GM12892 (cell line): ENCODE measurements around the gene IRGQ.
"Not testable (repeated sequence)": the region's sequence is repeated elsewhere in the genome, so short reads cannot be mapped to it uniquely, and the experiment has no call there.

Experiments used
- DNase-seq: peaks from one replicate; pipeline ENCODE4 v3.0.0; 2011; ENCODE audit not compliant: insufficient read length
- FAIRE-seq: peaks from 2 replicates; lab custom pipeline; 2011; peaks lifted over from hg19 to GRCh38; lab: Jason Lieb, UNC
- POLR2A ChIP-seq: IDR thresholded peaks from 2 replicates; pipeline ENCODE4 v1.6.1; 2011; ENCODE audit warnings: low read depth, low read length, control low read depth
- POLR2AphosphoS5 ChIP-seq: IDR thresholded peaks from 2 replicates; pipeline ENCODE4 v1.6.1; 2011; ENCODE audit warnings: low read depth, low read length, control low read depth
- TAF1 ChIP-seq: IDR thresholded peaks from 2 replicates; pipeline ENCODE4 v1.6.1; 2011; ENCODE audit warnings: low read depth, mild to moderate bottlenecking, control low read depth, low read length, borderline replicate concordance

IRGQ gene

GRCh38 chr19:43561139-43561970, 34.6 kb downstream of the IRGQ start:
- DNase-seq = no peak
- TF ChIP-seq TAF1 (no peak), POLR2A (no peak), POLR2AphosphoS5 (no peak)
- no peak for FAIRE-seq

- TF ChIP-seq POLR2AphosphoS5 (no peak), POLR2A (no peak), TAF1 (no peak)
- no peak for FAIRE-seq
- no peak for DNase-seq
Observed at GRCh38 chr19:43560687-43561086, 35.2 kb downstream of the IRGQ start.

GRCh38 chr19:43555185-43555770, 40.7 kb downstream of the IRGQ start:
- DNase-seq (peak; percentile 68), FAIRE-seq (peak; percentile 72)
- TF ChIP-seq TAF1 = no peak
- TF ChIP-seq POLR2AphosphoS5 = no peak
- TF ChIP-seq POLR2A = no peak

- no peak for DNase-seq
- TF ChIP-seq TAF1 (no peak), POLR2A (no peak), POLR2AphosphoS5 (no peak)
- FAIRE-seq = no peak
Observed at GRCh38 chr19:43554317-43554895, 41.5 kb downstream of the IRGQ start.

- TF ChIP-seq POLR2AphosphoS5 (no peak), TAF1 (no peak), POLR2A (no peak)
Observed at GRCh38 chr19:43553656-43554055, 42.3 kb downstream of the IRGQ start.

GRCh38 chr19:43552616-43553015, 43.3 kb downstream of the IRGQ start:
- no peak for FAIRE-seq
- TF ChIP-seq POLR2A = no peak
- no peak for DNase-seq

More at GRCh38 chr19:43553656-43554055, 42.3 kb downstream of the IRGQ start:
- FAIRE-seq (no peak), DNase-seq (no peak)

- FAIRE-seq = no peak
- no peak for DNase-seq
- TF ChIP-seq POLR2AphosphoS5 = no peak
- no peak for TF ChIP-seq TAF1
- TF ChIP-seq POLR2A = no peak
Observed at GRCh38 chr19:43552198-43552450, 43.8 kb downstream of the IRGQ start.

- DNase-seq (no peak), FAIRE-seq (no peak)
- TF ChIP-seq POLR2A (no peak), POLR2AphosphoS5 (no peak), TAF1 (no peak)
Observed at GRCh38 chr19:43551399-43552197, 44.3 kb downstream of the IRGQ start.

GRCh38 chr19:43548706-43549105, 47.2 kb downstream of the IRGQ start:
- no peak for DNase-seq
- no peak for TF ChIP-seq POLR2A
- TF ChIP-seq POLR2AphosphoS5 = no peak
- no peak for TF ChIP-seq TAF1
- FAIRE-seq = no peak

- not testable (repeated sequence) for FAIRE-seq, DNase-seq
Observed at GRCh38 chr19:43547926-43548325, 48.0 kb downstream of the IRGQ start.

- DNase-seq (no peak), FAIRE-seq (no peak)
- TF ChIP-seq POLR2AphosphoS5 = no peak
- TF ChIP-seq POLR2A = no peak
- no peak for TF ChIP-seq TAF1
Observed at GRCh38 chr19:43546581-43546980, 49.4 kb downstream of the IRGQ start.
